ENCODE results near the gene PPP4R1. TPM values are rescaled to one million over a fixed set of nuclear protein-coding genes. Genes with fewer than 3 reads are reported as not detected.
"Not testable (repeated sequence)": the region's sequence is repeated elsewhere in the genome, so short reads cannot be mapped to it uniquely, and the experiment has no call there.

The PPP4R1 gene
- total RNA-seq, 3 donors from 2014 or later = 79.6 to 109 (median 81.3) TPM

- DNase-seq (no peak), ATAC-seq (peak; percentile 76)
- H3K36me3 ChIP-seq (ENCODE audit: low read depth) = no peaks in the 10 kb centered on the region
- H3K4me1 ChIP-seq (ENCODE audit: low read depth) = no peaks in the 10 kb centered on the region
- TF ChIP-seq CTCF (IDR thresholded peaks at IDR 0.05) = no peak
- no peak overlapping the region for H3K4me3 ChIP-seq
- intact Hi-C loops (cut with DNase I, micrococcal nuclease) = no loop called here
- no peaks in the 10 kb centered on the region for H3K9me3 ChIP-seq
These were observed 29.2 kb upstream of the PPP4R1 start for GRCh38 chr18:9643549-9643948.

DNA sequence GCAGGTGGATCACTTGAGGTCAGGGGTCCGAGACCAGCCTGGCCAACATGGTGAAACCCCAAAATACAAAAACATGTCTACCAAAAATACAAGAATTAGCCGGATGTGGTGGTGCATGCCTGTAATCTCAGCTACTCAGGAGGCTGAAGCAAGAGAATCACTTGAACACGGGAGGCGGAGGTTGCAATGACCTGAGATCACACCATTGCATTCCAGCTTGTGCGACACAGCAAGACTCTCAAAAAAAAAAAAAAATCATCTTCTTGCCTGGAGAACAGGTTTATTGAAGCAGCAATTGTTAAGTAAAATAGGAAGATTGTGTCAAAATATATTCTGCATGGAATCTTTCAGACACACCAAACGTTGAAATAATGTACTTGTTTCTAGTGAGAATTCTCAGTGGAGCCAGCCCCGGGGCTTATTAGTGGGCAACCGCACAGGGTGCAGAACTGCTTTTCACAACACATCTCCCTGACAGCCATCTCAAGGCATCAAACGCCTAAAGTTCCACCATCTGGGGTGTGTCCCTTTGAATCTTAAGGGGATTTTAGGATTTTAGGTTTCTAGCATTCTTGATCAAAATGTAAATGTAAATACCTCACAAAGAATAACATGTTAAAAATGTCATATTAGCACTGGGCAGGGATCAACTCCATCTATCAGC is 28.6 kb upstream of the PPP4R1 start:
- Histone ChIP-seq H3K36me3 (ENCODE audit: low read depth) (no peaks in the 10 kb centered on the region), H3K4me1 (ENCODE audit: low read depth) (no peaks in the 10 kb centered on the region), H3K9me3 (no peaks in the 10 kb centered on the region), H3K4me3 (no peak overlapping the region)
- intact Hi-C loops (cut with DNase I, micrococcal nuclease) = no loop called here
- ATAC-seq (no peak), DNase-seq (no peak)
- no peak for TF ChIP-seq CTCF (IDR thresholded peaks at IDR 0.05)

GRCh38 chr18:9641081-9641480 is 26.7 kb upstream of the PPP4R1 start:
- DNase-seq; H3K4me1 ChIP-seq (ENCODE audit: low read depth); intact Hi-C loops (cut with DNase I, micrococcal nuclease); ATAC-seq; H3K9me3 ChIP-seq; H3K4me3 ChIP-seq; H3K36me3 ChIP-seq (ENCODE audit: low read depth): not testable (repeated sequence)

GRCh38 chr18:9638886-9639285 is 24.5 kb upstream of the PPP4R1 start:
- Histone ChIP-seq H3K36me3 (ENCODE audit: low read depth) (no peaks in the 10 kb centered on the region), H3K4me1 (ENCODE audit: low read depth) (no peaks in the 10 kb centered on the region), H3K4me3 (no peak overlapping the region), H3K9me3 (no peaks in the 10 kb centered on the region)
- intact Hi-C loops (cut with DNase I, micrococcal nuclease) = no loop called here
- DNase-seq (no peak), ATAC-seq (no peak)
- TF ChIP-seq CTCF (IDR thresholded peaks at IDR 0.05) = no peak

- TF ChIP-seq CTCF (IDR thresholded peaks at IDR 0.05) = no peak
- H3K36me3 ChIP-seq (ENCODE audit: low read depth) = no peaks in the 10 kb centered on the region
- no peak overlapping the region for H3K4me3 ChIP-seq
- H3K4me1 ChIP-seq (ENCODE audit: low read depth) = no peaks in the 10 kb centered on the region
- intact Hi-C loops (cut with DNase I, micrococcal nuclease) = no loop called here
- ATAC-seq (no peak), DNase-seq (no peak)
- no peaks in the 10 kb centered on the region for H3K9me3 ChIP-seq
These were observed 22.8 kb upstream of the PPP4R1 start for GRCh38 chr18:9637036-9637767.

GRCh38 chr18:9634856-9635255 is 20.5 kb upstream of the PPP4R1 start:
- no peaks in the 10 kb centered on the region for H3K9me3 ChIP-seq
- H3K4me1 ChIP-seq (ENCODE audit: low read depth) = no peaks in the 10 kb centered on the region
- H3K4me3 ChIP-seq = no peak overlapping the region
- no peaks in the 10 kb centered on the region for H3K36me3 ChIP-seq (ENCODE audit: low read depth)
- DNase-seq = no peak
- intact Hi-C loops (cut with DNase I, micrococcal nuclease) = no loop called here
- TF ChIP-seq CTCF (IDR thresholded peaks at IDR 0.05) = no peak
- no peak for ATAC-seq

All from mucosa of descending colon (tissue), 3 donors.